Measurements from ENCODE around the gene TPK1.

TPK1 gene

GRCh38 chr7:144835652-144836544, at the start of gene TPK1:
Gene TPK1 (minus strand): TSS chr7:144836053. CDS start chr7:144835602, 451 bp downstream.
- peak; percentile 49 for DNase-seq

- DNase-seq, result no peak
These were observed 49.6 kb upstream of the TPK1 start for GRCh38 chr7:144885478-144885877.

GRCh38 chr7:144884896-144885295, 49.0 kb upstream of the TPK1 start:
- no peak for DNase-seq

- DNase-seq, result no peak
These were observed 37.5 kb upstream of the TPK1 start for GRCh38 chr7:144873316-144873845.

- DNase-seq, result no peak
These were observed 33.2 kb upstream of the TPK1 start for GRCh38 chr7:144869082-144869481.

GRCh38 chr7:144866189-144866588, 30.3 kb upstream of the TPK1 start:
- DNase-seq, result no peak

GRCh38 chr7:144863320-144863647, 27.4 kb upstream of the TPK1 start:
- DNase-seq, result no peak

GRCh38 chr7:144862612-144863319, 26.9 kb upstream of the TPK1 start:
- DNase-seq, result no peak

- DNase-seq, result no peak
These were observed 23.9 kb upstream of the TPK1 start for GRCh38 chr7:144859739-144860138.

GRCh38 chr7:144857463-144857862, 21.6 kb upstream of the TPK1 start:
- DNase-seq, result no peak

- no peak for DNase-seq
These were observed 19.1 kb upstream of the TPK1 start for GRCh38 chr7:144854839-144855424.

- no peak for DNase-seq
These were observed 17.7 kb upstream of the TPK1 start for GRCh38 chr7:144853542-144853941.

- no peak for DNase-seq
These were observed 12.2 kb upstream of the TPK1 start for GRCh38 chr7:144848078-144848477.

- DNase-seq, result no peak
These were observed 6.6 kb upstream of the TPK1 start for GRCh38 chr7:144842377-144842851.

- DNase-seq, result no peak
These were observed 641 bp upstream of the TPK1 start for GRCh38 chr7:144836545-144836842.

- no peak for DNase-seq
These were observed 670 bp downstream of the TPK1 start for GRCh38 chr7:144835155-144835611.

- no peak for DNase-seq
These were observed 1.2 kb downstream of the TPK1 start for GRCh38 chr7:144834641-144835144.

- no peak for DNase-seq
These were observed 5.0 kb downstream of the TPK1 start for GRCh38 chr7:144830811-144831210.

- DNase-seq, result no peak
These were observed 5.6 kb downstream of the TPK1 start for GRCh38 chr7:144830024-144830785.

GRCh38 chr7:144827621-144828020, 8.2 kb downstream of the TPK1 start:
- DNase-seq, result no peak

GRCh38 chr7:144826208-144826607, 9.6 kb downstream of the TPK1 start:
- DNase-seq, result no peak

GRCh38 chr7:144824360-144824759, 11.5 kb downstream of the TPK1 start:
- no peak for DNase-seq

- DNase-seq, result no peak
These were observed 13.6 kb downstream of the TPK1 start for GRCh38 chr7:144822223-144822622.

Measured in DMS79 (cell line).